Endothelial cell of umbilical vein (primary cell): ENCODE measurements around the gene MAT2A. TPM values are rescaled to one million over a fixed set of nuclear protein-coding genes. Genes with fewer than 3 reads are reported as not detected.

Experiments
- BruUV-seq: library from RNA; stranded (reverse); fragments of 400-500 nt; replicated peaks from 2 replicates; lab custom pipeline; 2021; lab: Mats Ljungman, UMichigan
- CTCF ChIA-PET: fragments of 300-600, 350-600 bp; sonication (Branson Sonifier 250); formaldehyde crosslinking; loops from one replicate; lab custom pipeline; 2021; ENCODE audit warnings: antibody characterized with exemption, inconsistent platforms; lab: Charles Lee
- POLR2A ChIA-PET: fragments of 300-600, 350-600 bp; sonication (Branson Sonifier 250); formaldehyde crosslinking; loops from one replicate; lab custom pipeline; 2021; ENCODE audit warnings: antibody characterized with exemption, inconsistent platforms; lab: Charles Lee
- DNase-seq: peaks from one replicate; pipeline ENCODE4 v3.0.0-alpha.2; 2011; ENCODE audit warnings: low read depth, low spot score
- FAIRE-seq: peaks from 2 replicates; lab custom pipeline; 2011; peaks lifted over from hg19 to GRCh38; lab: Jason Lieb, UNC
- H2AFZ ChIP-seq: 2 replicates; pipeline ENCODE4 v1.6.0; 2012; ENCODE audit warnings: low read depth, low read length, control low read depth, inconsistent platforms
- H3K27ac ChIP-seq: 2 replicates; pipeline ENCODE4 v1.5.1; 2011; ENCODE audit warnings: low read depth, mild to moderate bottlenecking, control low read depth, low read length, moderate library complexity; ENCODE audit not compliant: insufficient read depth
- H3K27me3 ChIP-seq, 2 experiments: 2 replicates each; pipeline versions ENCODE4 v1.6.0 to v1.6.1; 2011; ENCODE audit warnings: low read length in 2 of 2, mixed read lengths in 1 of 2; ENCODE audit not compliant: control insufficient read depth in 2 of 2, insufficient read depth in 2 of 2
- H3K36me3 ChIP-seq, 2 experiments: 2 replicates in 1 of 2; 3 replicates in 1 of 2; pipeline ENCODE4 v1.5.1; 2011; ENCODE audit warnings: low read length in 2 of 2, mild to moderate bottlenecking in 1 of 2, moderate library complexity in 1 of 2; ENCODE audit not compliant: control insufficient read depth in 2 of 2, insufficient read depth in 2 of 2; ENCODE audit errors: extremely low read depth in 1 of 2
- H3K4me1 ChIP-seq: 3 replicates; pipeline ENCODE4 v1.5.1; 2011; ENCODE audit warnings: mild to moderate bottlenecking, low read length; ENCODE audit not compliant: control insufficient read depth, insufficient read depth; ENCODE audit errors: extremely low read depth
- H3K4me2 ChIP-seq: 2 replicates; pipeline ENCODE4 v1.6.1; 2011; ENCODE audit warnings: low read length, control low read depth, mixed read lengths; ENCODE audit not compliant: insufficient read depth
- H3K4me3 ChIP-seq, 3 experiments: fragments of 200-600 bp in 1 of 3; sonication (generic), shearing (Covaris generic) in 1 of 3; replicated peaks in 1 of 3; 2 replicates each; pipeline ENCODE4 v1.5.1; 2011 to 2016; ENCODE audit warnings: control low read depth in 3 of 3, low read length in 3 of 3, mild to moderate bottlenecking in 2 of 3, inconsistent platforms in 1 of 3, low read depth in 1 of 3, moderate library complexity in 1 of 3; ENCODE audit not compliant: insufficient read depth in 1 of 3
- H3K79me2 ChIP-seq: 2 replicates; pipeline ENCODE4 v1.6.0; 2012; ENCODE audit warnings: low read length, inconsistent platforms; ENCODE audit not compliant: control insufficient read depth, insufficient read depth
- H3K9ac ChIP-seq: replicated peaks from 2 replicates; pipeline ENCODE3; 2011; ENCODE audit warnings: low read length, control low read depth; ENCODE audit not compliant: insufficient read depth; ENCODE audit errors: extremely low read depth
- H3K9me1 ChIP-seq: replicated peaks from 3 replicates; pipeline ENCODE4 v1.6.0; 2011; ENCODE audit warnings: mild to moderate bottlenecking, low read length; ENCODE audit not compliant: control insufficient read depth, insufficient read depth; ENCODE audit errors: extremely low read depth
- H3K9me3 ChIP-seq: replicated peaks from 2 replicates; pipeline ENCODE4 v1.5.1; 2012; ENCODE audit warnings: low read length, inconsistent platforms; ENCODE audit not compliant: control insufficient read depth, insufficient read depth
- H4K20me1 ChIP-seq: replicated peaks from 2 replicates; pipeline ENCODE3; 2011; ENCODE audit warnings: mild to moderate bottlenecking, low read length; ENCODE audit not compliant: control insufficient read depth, insufficient read depth; ENCODE audit errors: extremely low read depth
- EZH2 ChIP-seq: IDR thresholded peaks from 2 replicates; pipeline ENCODE4 v1.6.1; 2012; ENCODE audit warnings: borderline replicate concordance, low read depth, mild to moderate bottlenecking, moderate library complexity, low read length, inconsistent platforms; ENCODE audit not compliant: severe bottlenecking
- FOS ChIP-seq: IDR thresholded peaks from 2 replicates; pipeline ENCODE4 v1.6.1; 2011; ENCODE audit warnings: mild to moderate bottlenecking, low read length, moderate library complexity, borderline replicate concordance; ENCODE audit not compliant: insufficient read depth
- GATA2 ChIP-seq: IDR thresholded peaks from 2 replicates; pipeline ENCODE4 v1.7.0; 2011; ENCODE audit warnings: low read depth, mild to moderate bottlenecking, moderate library complexity, mixed read lengths, low read length; ENCODE audit not compliant: insufficient read length, insufficient read depth
- JUN ChIP-seq: IDR thresholded peaks from 2 replicates; pipeline ENCODE4 v1.6.1; 2011; ENCODE audit warnings: borderline replicate concordance, low read depth; ENCODE audit not compliant: insufficient read length, insufficient read depth
- MYC ChIP-seq: IDR thresholded peaks from one replicate; pipeline ENCODE4 v1.6.1; 2011; ENCODE audit warnings: mild to moderate bottlenecking, low read depth, low read length
- POLR2A ChIP-seq: IDR thresholded peaks from 2 replicates; pipeline ENCODE4 v1.6.1; 2012; ENCODE audit warnings: low read depth, mild to moderate bottlenecking, control low read depth, low read length
- POLR2AphosphoS5 ChIP-seq: IDR thresholded peaks from 2 replicates; pipeline ENCODE4 v1.6.1; 2012; ENCODE audit warnings: low read depth, mild to moderate bottlenecking, control low read depth, low read length, moderate library complexity; ENCODE audit not compliant: insufficient read depth
- dilution Hi-C: fragments of 300-500 bp; cut with MboI; formaldehyde crosslinking; loops from one replicate; pipeline ENCODE4 v1.15.0; 2019; ENCODE audit warnings: low sequenced_read_pairs; ENCODE audit not compliant: extremely low pct_ligation_motif_present
- intact Hi-C: fragments of 100-400 bp; cut with micrococcal nuclease; formaldehyde crosslinking; loops from one replicate; pipeline ENCODE4 v1.10.0; 2022
- polyA plus RNA-seq, 4 experiments: library from polyadenylated mRNA; depleted of rRNA in 3 of 4; stranded (reverse) in 3 of 4; unstranded in 1 of 4; fragments of >200 nt; gene quantifications; 2 replicates each; pipeline versions ENCODE4 v1.2.1 to v1.2.3, GENCODE V29; 2011 to 2012; ENCODE audit warnings: missing spikeins in 1 of 4
- total RNA-seq: library from RNA; stranded (reverse); gene quantifications from 2 replicates; pipeline ENCODE4 v1.2.3, GENCODE V29; 2021
- TF ChIP-seq, protein P1 (sequence below), 2 donors: IDR thresholded peaks; 1 replicate in 1 of 2; 2 replicates in 1 of 2; pipeline ENCODE4 v1.5.1; 2011; ENCODE audit warnings: low read length in 2 of 2, mild to moderate bottlenecking in 2 of 2, moderate library complexity in 2 of 2, control low read depth in 1 of 2, inconsistent platforms in 1 of 2, low read depth in 1 of 2; ENCODE audit not compliant: insufficient read depth in 1 of 2; ENCODE audit errors: extremely low read depth in 1 of 2
- TF ChIP-seq, protein P2 (sequence below): IDR thresholded peaks from 2 replicates; pipeline ENCODE4 v1.6.1; 2011; ENCODE audit not compliant: insufficient read depth, insufficient read length

MAT2A gene
- total and polyA plus RNA-seq, 2 donors (not counting 3 experiments of a cell fraction or from before 2014, with no cell fraction given), result 172 to 257 TPM

DNA sequence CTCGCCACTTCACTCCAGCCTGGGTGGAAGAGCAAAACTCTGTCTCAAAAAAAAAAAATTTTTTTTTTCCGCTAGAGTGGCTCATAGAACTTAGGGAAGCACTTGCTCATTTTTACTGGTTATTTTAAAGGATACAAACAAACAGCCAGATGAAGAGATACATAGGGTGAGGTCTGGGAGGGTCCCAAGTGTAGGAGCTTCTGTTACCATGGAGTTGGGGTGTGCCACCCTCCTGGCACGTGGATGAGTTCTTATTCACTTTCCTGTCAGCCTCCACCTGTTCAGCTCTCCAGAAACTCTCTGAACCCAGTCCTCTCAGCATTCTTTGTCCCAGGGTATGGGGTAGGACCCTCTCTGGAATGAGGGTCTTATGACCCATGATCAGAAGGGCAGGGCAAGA, 4.9 kb upstream of the MAT2A start:
- POLR2A ChIA-PET, result no interaction called here
- CTCF ChIA-PET, result interaction anchor here (1.2 kb wide), 1 partner anchor 10 kb away, joined by 3 read pairs; no protein-coding TSS in a partner anchor
- Histone ChIP-seq H3K9me1 (no peaks in the 10 kb centered on the region), H2AFZ (no peak overlapping the region), H3K27me3 (peaks cover 0 to 3% of the 10 kb centered on the region in 2 experiments), H3K79me2 (peaks cover 8% of the 10 kb centered on the region), H3K4me1 (peaks cover 20% of the 10 kb centered on the region), H3K9me3 (no peaks in the 10 kb centered on the region), H3K9ac (no peak overlapping the region), H3K4me3 (no peak overlapping the region), H4K20me1 (no peaks in the 10 kb centered on the region), H3K27ac (no peak overlapping the region), H3K36me3 (no peaks in the 10 kb centered on the region), H3K4me2 (no peak overlapping the region)
- no peak for TF ChIP-seq POLR2A
- no peak for TF ChIP-seq EZH2
- no peak for TF ChIP-seq FOS
- TF ChIP-seq GATA2, result no peak
- TF ChIP-seq, protein P1, sequence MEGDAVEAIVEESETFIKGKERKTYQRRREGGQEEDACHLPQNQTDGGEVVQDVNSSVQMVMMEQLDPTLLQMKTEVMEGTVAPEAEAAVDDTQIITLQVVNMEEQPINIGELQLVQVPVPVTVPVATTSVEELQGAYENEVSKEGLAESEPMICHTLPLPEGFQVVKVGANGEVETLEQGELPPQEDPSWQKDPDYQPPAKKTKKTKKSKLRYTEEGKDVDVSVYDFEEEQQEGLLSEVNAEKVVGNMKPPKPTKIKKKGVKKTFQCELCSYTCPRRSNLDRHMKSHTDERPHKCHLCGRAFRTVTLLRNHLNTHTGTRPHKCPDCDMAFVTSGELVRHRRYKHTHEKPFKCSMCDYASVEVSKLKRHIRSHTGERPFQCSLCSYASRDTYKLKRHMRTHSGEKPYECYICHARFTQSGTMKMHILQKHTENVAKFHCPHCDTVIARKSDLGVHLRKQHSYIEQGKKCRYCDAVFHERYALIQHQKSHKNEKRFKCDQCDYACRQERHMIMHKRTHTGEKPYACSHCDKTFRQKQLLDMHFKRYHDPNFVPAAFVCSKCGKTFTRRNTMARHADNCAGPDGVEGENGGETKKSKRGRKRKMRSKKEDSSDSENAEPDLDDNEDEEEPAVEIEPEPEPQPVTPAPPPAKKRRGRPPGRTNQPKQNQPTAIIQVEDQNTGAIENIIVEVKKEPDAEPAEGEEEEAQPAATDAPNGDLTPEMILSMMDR (IDR thresholded peaks at IDR 0.05; ENCODE audit: extremely low read depth in 1 of 2, insufficient read depth in 1 of 2, low read depth in 1 of 2, low read length in 2 of 2), result no peak
- no peak for TF ChIP-seq MYC
- no TSS peak for BruUV-seq
- dilution Hi-C loops, result no loop called here
- DNase-seq, result no peak
- FAIRE-seq, result no peak
- intact Hi-C loops, result no loop called here

DNA sequence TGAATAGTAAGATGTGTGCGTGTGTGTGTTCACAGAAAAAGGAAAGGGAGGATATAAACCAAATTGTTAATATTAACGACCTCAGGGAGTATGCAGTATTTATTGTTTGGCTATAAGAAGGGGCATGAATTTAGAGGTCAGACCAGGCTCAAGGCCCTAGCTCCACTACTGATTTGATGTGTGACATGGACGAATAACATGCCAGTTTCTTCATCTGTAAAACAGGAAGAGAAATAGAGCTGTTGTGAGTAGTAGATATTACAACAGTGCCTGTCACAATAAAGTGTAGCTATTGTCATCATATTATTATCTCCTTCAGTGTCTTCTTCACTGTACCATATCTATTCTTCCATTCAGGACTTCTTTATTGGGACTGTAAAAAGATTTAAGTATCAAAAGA, 4.1 kb upstream of the MAT2A start:
- FAIRE-seq (no peak), DNase-seq (no peak)
- no peak overlapping the region for H3K4me2 ChIP-seq
- dilution Hi-C loops (no loop called here), intact Hi-C loops (loop anchor here (5.0 kb wide), 1 partner anchor 208 kb away; the partner anchor contains the start of gene TGOLN2)
- POLR2A ChIA-PET, result no interaction called here
- no peak overlapping the region for H3K9ac ChIP-seq
- no TSS peak for BruUV-seq
- H3K79me2 ChIP-seq, result peaks cover 16% of the 10 kb centered on the region
- no peaks in the 10 kb centered on the region for H4K20me1 ChIP-seq
- H3K9me3 ChIP-seq, result no peaks in the 10 kb centered on the region
- no peak overlapping the region for H3K4me3 ChIP-seq
- H2AFZ ChIP-seq, result no peak overlapping the region
- no peaks in the 10 kb centered on the region for H3K9me1 ChIP-seq
- no peaks in the 10 kb centered on the region for H3K36me3 ChIP-seq
- TF ChIP-seq, protein P2, sequence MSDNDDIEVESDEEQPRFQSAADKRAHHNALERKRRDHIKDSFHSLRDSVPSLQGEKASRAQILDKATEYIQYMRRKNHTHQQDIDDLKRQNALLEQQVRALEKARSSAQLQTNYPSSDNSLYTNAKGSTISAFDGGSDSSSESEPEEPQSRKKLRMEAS, result no peak
- TF ChIP-seq EZH2 (no peak), FOS (no peak), POLR2A (no peak), JUN (no peak), MYC (no peak), POLR2AphosphoS5 (no peak), GATA2 (no peak)
- TF ChIP-seq, protein P1 (IDR thresholded peaks at IDR 0.05; ENCODE audit: extremely low read depth in 1 of 2, insufficient read depth in 1 of 2, low read depth in 1 of 2, low read length in 2 of 2), result no peak
- peaks cover 20% of the 10 kb centered on the region for H3K4me1 ChIP-seq
- H3K27ac ChIP-seq, result no peak overlapping the region
- peaks cover 0 to 3% of the 10 kb centered on the region in 2 experiments for H3K27me3 ChIP-seq
- CTCF ChIA-PET, result interaction anchor here (0.9 kb wide), 1 partner anchor 17 kb away, joined by 3 read pairs; no protein-coding TSS in a partner anchor
